Activated CD8-positive, alpha-beta memory T cell treated with anti-CD3 and anti-CD28 coated beads for 4 hours (primary cell): ENCODE data around the gene PRMT9.

Experiments used
- DNase-seq, 2 donors: peaks; one replicate each; pipeline ENCODE4 v3.0.0-alpha.2; 2020; ENCODE audit warnings: low read depth in 2 of 2

The PRMT9 gene

GRCh38 chr4:147683717-147684700 is at the start of gene PRMT9:
Gene PRMT9, minus strand, starts transcription at chr4:147684163. Its CDS starts 176 bp downstream, at chr4:147683987.
- peak; percentile 73 to 77 for DNase-seq

GRCh38 chr4:147732518-147733235 is 48.7 kb upstream of the PRMT9 start:
- no peak for DNase-seq

GRCh38 chr4:147731580-147732517 is 47.9 kb upstream of the PRMT9 start, which contains the start of gene ARHGAP10:
Gene ARHGAP10, plus strand, starts transcription at chr4:147732088. Its CDS starts 214 bp downstream, at chr4:147732302.
- peak; percentile 55 to 59 for DNase-seq

GRCh38 chr4:147730333-147730732 is 46.4 kb upstream of the PRMT9 start:
- DNase-seq: no peak

- no peak for DNase-seq
These were observed 43.6 kb upstream of the PRMT9 start for GRCh38 chr4:147727476-147728028.

- no peak for DNase-seq
These were observed 41.7 kb upstream of the PRMT9 start for GRCh38 chr4:147725673-147726072.

GRCh38 chr4:147724468-147725201 is 40.7 kb upstream of the PRMT9 start:
- no peak for DNase-seq

GRCh38 chr4:147723326-147723725 is 39.4 kb upstream of the PRMT9 start:
- DNase-seq: no peak

- DNase-seq: no peak
These were observed 33.9 kb upstream of the PRMT9 start for GRCh38 chr4:147717878-147718277.

GRCh38 chr4:147714575-147715401 is 30.8 kb upstream of the PRMT9 start:
- DNase-seq: no peak

GRCh38 chr4:147709999-147710398 is 26.0 kb upstream of the PRMT9 start:
- DNase-seq: no peak

- peak in 1 of 2 donors; percentile 22 for DNase-seq
These were observed 24.1 kb upstream of the PRMT9 start for GRCh38 chr4:147707892-147708672.

- DNase-seq: no peak
These were observed 20.9 kb upstream of the PRMT9 start for GRCh38 chr4:147704846-147705245.

GRCh38 chr4:147696866-147697265 is 12.9 kb upstream of the PRMT9 start:
- no peak for DNase-seq

GRCh38 chr4:147693218-147693617 is 9.3 kb upstream of the PRMT9 start:
- no peak for DNase-seq

GRCh38 chr4:147691820-147692219 is 7.9 kb upstream of the PRMT9 start:
- DNase-seq: no peak

- no peak for DNase-seq
These were observed 5.1 kb upstream of the PRMT9 start for GRCh38 chr4:147689067-147689466.

- no peak for DNase-seq
These were observed 773 bp downstream of the PRMT9 start for GRCh38 chr4:147683188-147683591.

- DNase-seq: no peak
These were observed 1.2 kb downstream of the PRMT9 start for GRCh38 chr4:147682755-147683154.
